Measurements from ENCODE around the gene IL27RA.
"Not testable (repeated sequence)": the region's sequence is repeated elsewhere in the genome, so short reads cannot be mapped to it uniquely, and the experiment has no call there.

IL27RA gene

DNA sequence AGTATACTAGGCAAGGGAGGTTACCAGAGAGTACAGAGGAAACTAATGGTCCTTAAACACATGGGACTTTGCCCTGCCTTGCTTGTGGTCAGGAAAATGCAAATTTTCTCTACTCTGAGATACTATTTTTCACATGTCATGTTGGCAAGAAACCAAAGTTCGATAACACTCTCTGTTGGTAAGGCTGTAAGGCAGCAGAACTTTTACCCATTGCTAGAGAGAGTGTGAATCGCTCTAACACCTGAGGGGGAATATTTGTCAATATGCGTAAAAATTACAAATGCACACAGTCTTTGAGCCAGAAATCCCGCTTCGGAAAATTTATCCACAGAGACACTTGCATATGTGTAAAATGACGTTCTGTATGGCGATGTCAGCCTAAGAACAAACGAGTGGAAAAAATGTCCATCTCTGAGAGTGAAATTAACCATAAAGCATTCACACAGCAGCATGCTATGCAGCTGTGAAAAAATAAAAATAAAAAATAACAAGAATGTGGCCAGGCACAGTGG lies 16.0 kb upstream of the IL27RA start:
- Histone ChIP-seq H3K79me2 (ENCODE audit: control insufficient read depth, insufficient read depth, low read length, unreplicated experiment) (no peaks in the 10 kb centered on the region), H3K27ac (ENCODE audit: low read depth, low read length) (no peak overlapping the region), H2AFZ (ENCODE audit: low read length, unreplicated experiment) (no peak overlapping the region), H3K4me1 (ENCODE audit: control insufficient read depth, insufficient read depth, low read length, unreplicated experiment) (no peaks in the 10 kb centered on the region), H3K36me3 (ENCODE audit: insufficient read depth, low read length) (no peaks in the 10 kb centered on the region), H3K27me3 (ENCODE audit: insufficient read depth, low read length) (no peaks in the 10 kb centered on the region), H3K4me3 (ENCODE audit: low read depth, low read length) (no peak overlapping the region)

DNA sequence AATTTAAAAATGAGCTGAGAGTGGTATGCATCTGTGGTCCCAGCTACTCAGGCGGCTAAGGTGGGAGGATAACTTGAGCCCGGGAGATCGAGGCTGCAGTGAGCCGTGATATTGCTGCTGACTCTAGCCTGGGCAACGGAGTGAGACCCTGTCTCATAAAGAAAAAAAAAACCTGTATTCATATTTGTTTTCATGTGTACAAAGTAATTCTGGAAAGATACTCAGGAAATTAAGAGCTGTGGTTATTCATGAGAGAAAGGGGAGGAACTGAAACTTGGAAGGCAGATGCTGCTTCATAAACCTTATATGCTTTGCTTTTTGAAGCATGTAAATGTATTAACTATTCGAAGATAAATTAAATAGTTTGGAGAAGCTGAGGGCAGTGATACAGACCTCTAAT lies 12.5 kb upstream of the IL27RA start:
- no peaks in the 10 kb centered on the region for H3K36me3 ChIP-seq (ENCODE audit: insufficient read depth, low read length)
- no peak overlapping the region for H2AFZ ChIP-seq (ENCODE audit: low read length, unreplicated experiment)
- no peak overlapping the region for H3K27ac ChIP-seq (ENCODE audit: low read depth, low read length)
- H3K4me1 ChIP-seq (ENCODE audit: control insufficient read depth, insufficient read depth, low read length, unreplicated experiment), result no peaks in the 10 kb centered on the region
- H3K4me3 ChIP-seq (ENCODE audit: low read depth, low read length), result no peak overlapping the region
- H3K79me2 ChIP-seq (ENCODE audit: control insufficient read depth, insufficient read depth, low read length, unreplicated experiment), result no peaks in the 10 kb centered on the region
- H3K27me3 ChIP-seq (ENCODE audit: insufficient read depth, low read length), result no peaks in the 10 kb centered on the region

DNA sequence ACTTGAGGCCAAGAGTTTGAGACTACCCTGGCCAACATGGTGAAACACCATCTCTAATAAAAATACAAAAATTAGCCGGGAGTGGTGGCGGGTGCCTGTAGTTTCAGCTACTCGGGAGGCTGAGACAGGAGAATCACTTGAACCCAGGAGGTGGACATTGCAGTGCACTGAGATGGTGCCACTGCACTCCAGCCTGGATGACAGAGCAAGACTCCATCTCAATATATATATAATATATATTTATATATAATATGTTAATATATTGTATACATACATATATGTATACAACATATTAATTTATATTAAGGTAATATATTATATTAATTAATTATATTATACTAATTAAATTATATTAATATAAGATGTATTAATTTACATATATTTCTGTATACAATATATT lies 11.8 kb upstream of the IL27RA start:
- H3K4me1 ChIP-seq (ENCODE audit: control insufficient read depth, insufficient read depth, low read length, unreplicated experiment); H3K27me3 ChIP-seq (ENCODE audit: insufficient read depth, low read length); H3K4me3 ChIP-seq (ENCODE audit: low read depth, low read length); H3K36me3 ChIP-seq (ENCODE audit: insufficient read depth, low read length); H3K79me2 ChIP-seq (ENCODE audit: control insufficient read depth, insufficient read depth, low read length, unreplicated experiment); H3K27ac ChIP-seq (ENCODE audit: low read depth, low read length); H2AFZ ChIP-seq (ENCODE audit: low read length, unreplicated experiment): not testable (repeated sequence)

DNA sequence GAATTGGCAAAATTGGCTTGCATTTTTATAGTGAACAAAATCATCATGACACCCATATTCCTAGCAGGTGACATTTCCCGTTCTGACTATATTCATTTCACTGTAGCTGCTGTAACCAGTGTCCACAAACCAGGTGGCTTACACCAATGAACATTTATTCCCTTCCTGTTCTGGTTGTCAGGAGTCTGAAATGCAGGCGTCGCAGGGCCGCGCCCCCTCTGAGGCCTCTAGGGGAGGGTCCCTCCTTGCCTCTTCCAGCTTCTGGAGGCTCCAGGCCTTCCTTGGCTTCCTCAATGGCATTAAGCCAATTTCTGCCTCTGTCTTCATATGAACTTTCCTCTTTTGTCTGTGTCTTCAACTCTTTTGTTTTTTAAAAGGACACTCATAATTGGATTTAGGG lies 10.1 kb upstream of the IL27RA start:
- Histone ChIP-seq H2AFZ (ENCODE audit: low read length, unreplicated experiment) (no peak overlapping the region), H3K27ac (ENCODE audit: low read depth, low read length) (no peak overlapping the region)

DNA sequence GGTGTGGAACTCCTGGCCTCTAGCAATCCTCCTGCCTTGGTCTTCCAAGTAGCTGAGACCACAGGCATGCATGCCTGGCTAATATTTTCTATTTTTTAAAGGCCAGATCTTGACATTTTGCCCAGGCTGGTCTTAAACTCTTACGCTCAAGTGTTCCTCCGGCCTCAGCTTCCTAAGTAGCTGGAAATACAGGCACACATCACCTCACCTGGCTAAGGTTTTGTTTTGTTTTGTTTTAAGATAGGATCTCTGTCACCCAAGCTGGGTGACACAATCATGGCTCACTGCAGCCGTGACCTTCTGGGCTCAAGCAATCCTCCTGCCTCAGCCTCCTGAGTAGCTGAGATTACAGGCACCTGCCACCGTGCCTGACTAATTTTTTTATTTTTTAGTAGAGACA lies 9.1 kb upstream of the IL27RA start:
- H2AFZ ChIP-seq (ENCODE audit: low read length, unreplicated experiment), result no peak overlapping the region

More for the DNA sequence above, 10.1 kb upstream of the IL27RA start:
- no peaks in the 10 kb centered on the region for H3K36me3 ChIP-seq (ENCODE audit: insufficient read depth, low read length)
- no peaks in the 10 kb centered on the region for H3K27me3 ChIP-seq (ENCODE audit: insufficient read depth, low read length)
- H3K79me2 ChIP-seq (ENCODE audit: control insufficient read depth, insufficient read depth, low read length, unreplicated experiment), result no peaks in the 10 kb centered on the region
- no peaks in the 10 kb centered on the region for H3K4me1 ChIP-seq (ENCODE audit: control insufficient read depth, insufficient read depth, low read length, unreplicated experiment)
- no peak overlapping the region for H3K4me3 ChIP-seq (ENCODE audit: low read depth, low read length)

DNA sequence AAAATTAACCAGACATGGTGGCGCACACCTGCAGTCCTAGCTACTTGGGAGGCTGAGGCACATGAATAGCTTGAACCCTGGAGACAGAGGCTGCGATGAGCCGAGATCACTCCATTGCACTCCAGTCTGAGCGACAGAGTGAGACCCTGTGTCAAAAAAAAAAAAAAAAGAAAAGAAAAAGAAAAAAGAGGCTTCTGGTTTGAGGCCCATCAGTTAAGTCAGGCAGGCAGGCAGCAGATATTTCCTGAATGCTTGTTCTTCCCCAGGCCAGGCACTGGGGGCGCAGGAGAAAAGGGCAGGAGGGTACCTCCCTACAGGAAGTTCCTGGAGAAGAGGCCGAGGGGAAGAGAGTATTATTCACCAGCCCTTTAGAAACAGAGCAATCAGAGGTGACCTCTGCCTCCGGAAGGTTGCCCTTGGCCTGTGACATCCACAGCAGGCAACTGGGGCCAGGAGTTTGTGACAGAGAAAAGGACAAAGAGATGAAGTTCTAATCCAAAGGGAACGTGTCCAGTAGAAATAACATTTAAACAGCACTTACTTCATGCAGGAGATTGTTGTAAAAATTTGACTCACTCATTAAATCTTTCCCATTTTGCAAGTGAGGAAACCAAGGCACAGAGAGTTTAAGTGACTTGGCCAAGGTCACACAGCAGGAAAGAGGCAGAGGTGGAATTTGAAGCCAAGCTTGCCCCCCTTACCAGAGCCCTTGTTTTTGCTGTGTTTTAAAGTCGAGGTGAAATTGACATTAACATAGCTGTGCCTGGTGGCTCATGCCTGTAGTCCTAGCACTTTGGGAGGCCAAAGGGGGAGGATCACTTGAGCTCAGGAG lies 7.9 kb upstream of the IL27RA start:
- no peak overlapping the region for H3K27ac ChIP-seq (ENCODE audit: low read depth, low read length)
- H3K27me3 ChIP-seq (ENCODE audit: insufficient read depth, low read length), result no peaks in the 10 kb centered on the region
- no peak overlapping the region for H2AFZ ChIP-seq (ENCODE audit: low read length, unreplicated experiment)
- H3K4me1 ChIP-seq (ENCODE audit: control insufficient read depth, insufficient read depth, low read length, unreplicated experiment), result no peaks in the 10 kb centered on the region
- H3K36me3 ChIP-seq (ENCODE audit: insufficient read depth, low read length), result no peaks in the 10 kb centered on the region
- H3K79me2 ChIP-seq (ENCODE audit: control insufficient read depth, insufficient read depth, low read length, unreplicated experiment), result no peaks in the 10 kb centered on the region
- H3K4me3 ChIP-seq (ENCODE audit: low read depth, low read length), result no peak overlapping the region

More for the DNA sequence above, 9.1 kb upstream of the IL27RA start:
- Histone ChIP-seq H3K4me3 (ENCODE audit: low read depth, low read length) (no peak overlapping the region), H3K27ac (ENCODE audit: low read depth, low read length) (no peak overlapping the region), H3K27me3 (ENCODE audit: insufficient read depth, low read length) (no peaks in the 10 kb centered on the region), H3K79me2 (ENCODE audit: control insufficient read depth, insufficient read depth, low read length, unreplicated experiment) (no peaks in the 10 kb centered on the region), H3K4me1 (ENCODE audit: control insufficient read depth, insufficient read depth, low read length, unreplicated experiment) (no peaks in the 10 kb centered on the region), H3K36me3 (ENCODE audit: insufficient read depth, low read length) (no peaks in the 10 kb centered on the region)

DNA sequence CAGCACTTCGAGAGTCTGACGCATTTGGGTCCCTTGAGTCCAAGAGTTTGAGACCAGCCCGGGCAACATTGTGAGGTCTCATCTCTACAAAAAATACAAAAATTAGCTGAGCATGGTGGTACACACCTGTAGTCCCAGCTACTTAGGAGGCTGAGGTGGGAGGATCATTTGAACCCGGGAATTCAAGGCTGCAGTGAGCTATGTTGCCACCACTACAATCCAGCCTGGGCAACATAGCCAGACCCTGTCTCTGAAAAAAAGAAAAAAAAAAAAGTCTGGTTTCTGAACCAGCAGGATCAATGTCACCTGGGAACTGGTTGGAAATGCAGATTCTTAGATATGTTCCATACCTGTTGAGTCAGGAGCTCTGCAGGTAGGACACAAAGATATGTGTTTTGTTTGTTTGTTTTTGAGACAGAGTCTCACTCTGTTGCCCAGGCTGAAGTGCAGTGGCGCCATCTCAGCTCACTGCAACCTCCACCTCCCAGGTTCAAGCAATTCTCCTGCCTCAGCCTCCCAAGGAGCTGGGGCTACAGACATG lies 4.8 kb upstream of the IL27RA start:
- H3K4me3 ChIP-seq (ENCODE audit: low read depth, low read length); H3K79me2 ChIP-seq (ENCODE audit: control insufficient read depth, insufficient read depth, low read length, unreplicated experiment); H3K27me3 ChIP-seq (ENCODE audit: insufficient read depth, low read length); H3K4me1 ChIP-seq (ENCODE audit: control insufficient read depth, insufficient read depth, low read length, unreplicated experiment); H2AFZ ChIP-seq (ENCODE audit: low read length, unreplicated experiment); H3K27ac ChIP-seq (ENCODE audit: low read depth, low read length); H3K36me3 ChIP-seq (ENCODE audit: insufficient read depth, low read length): not testable (repeated sequence)

DNA sequence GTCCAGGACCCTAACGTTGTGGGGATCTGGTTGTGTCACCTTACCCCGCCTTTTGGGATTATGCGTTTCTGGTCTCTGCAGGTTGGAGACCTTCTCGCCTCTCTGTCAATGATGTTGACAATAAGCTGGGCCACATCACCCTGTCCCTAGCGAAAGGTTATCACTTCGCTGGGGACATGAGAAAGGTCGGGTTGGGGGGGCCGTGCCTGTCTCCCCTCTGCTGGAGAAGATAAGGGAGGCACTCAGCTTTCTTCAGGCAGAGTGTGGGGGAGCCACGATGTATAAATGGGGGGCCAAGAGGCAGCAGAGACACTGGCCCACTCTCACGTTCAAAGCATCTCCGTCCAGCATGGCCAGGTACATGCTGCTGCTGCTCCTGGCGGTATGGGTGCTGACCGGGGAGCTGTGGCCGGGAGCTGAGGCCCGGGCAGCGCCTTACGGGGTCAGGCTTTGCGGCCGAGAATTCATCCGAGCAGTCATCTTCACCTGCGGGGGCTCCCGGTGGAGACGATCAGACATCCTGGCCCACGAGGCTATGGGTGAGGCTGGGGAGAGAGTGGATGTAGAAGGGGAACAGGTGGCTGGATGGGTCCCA lies 3.6 kb upstream of the IL27RA start, which contains the start of gene RLN3:
Gene RLN3 (plus strand): TSS at position 293 of the 595 bp plus-strand sequence. CDS start 57 bp downstream, at position 350.
- Histone ChIP-seq H3K79me2 (ENCODE audit: control insufficient read depth, insufficient read depth, low read length, unreplicated experiment) (no peaks in the 10 kb centered on the region), H3K4me1 (ENCODE audit: control insufficient read depth, insufficient read depth, low read length, unreplicated experiment) (no peaks in the 10 kb centered on the region), H3K36me3 (ENCODE audit: insufficient read depth, low read length) (no peaks in the 10 kb centered on the region), H2AFZ (ENCODE audit: low read length, unreplicated experiment) (no peak within 1 kb of the TSS), H3K4me3 (ENCODE audit: low read depth, low read length) (no peak within 1 kb of the TSS), H3K27ac (ENCODE audit: low read depth, low read length) (no peak within 1 kb of the TSS), H3K27me3 (ENCODE audit: insufficient read depth, low read length) (no peaks in the 10 kb centered on the region)

DNA sequence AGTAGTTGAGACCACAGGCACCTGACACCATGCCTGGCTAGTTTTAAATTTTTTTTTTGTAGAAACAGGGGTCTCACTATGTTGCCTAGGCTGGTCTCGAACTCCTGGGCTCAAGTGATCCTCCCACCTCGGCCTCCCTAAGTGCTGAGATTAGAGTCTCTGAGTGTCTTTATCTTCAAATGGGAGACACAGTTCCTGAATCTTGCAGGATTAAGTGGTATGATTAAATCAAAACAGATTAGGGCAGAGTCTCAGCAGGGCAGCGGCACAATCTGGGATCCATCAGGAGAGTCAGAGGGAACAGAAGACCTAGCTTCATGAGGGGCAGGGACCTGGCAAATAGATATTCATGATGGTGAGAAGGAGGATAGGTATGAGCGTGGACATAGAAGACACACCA lies 2.7 kb upstream of the IL27RA start:
- Histone ChIP-seq H3K79me2 (ENCODE audit: control insufficient read depth, insufficient read depth, low read length, unreplicated experiment) (no peaks in the 10 kb centered on the region), H3K4me1 (ENCODE audit: control insufficient read depth, insufficient read depth, low read length, unreplicated experiment) (no peaks in the 10 kb centered on the region), H3K27ac (ENCODE audit: low read depth, low read length) (no peak overlapping the region), H3K27me3 (ENCODE audit: insufficient read depth, low read length) (no peaks in the 10 kb centered on the region), H3K4me3 (ENCODE audit: low read depth, low read length) (no peak overlapping the region), H2AFZ (ENCODE audit: low read length, unreplicated experiment) (no peak overlapping the region), H3K36me3 (ENCODE audit: insufficient read depth, low read length) (no peaks in the 10 kb centered on the region)

DNA sequence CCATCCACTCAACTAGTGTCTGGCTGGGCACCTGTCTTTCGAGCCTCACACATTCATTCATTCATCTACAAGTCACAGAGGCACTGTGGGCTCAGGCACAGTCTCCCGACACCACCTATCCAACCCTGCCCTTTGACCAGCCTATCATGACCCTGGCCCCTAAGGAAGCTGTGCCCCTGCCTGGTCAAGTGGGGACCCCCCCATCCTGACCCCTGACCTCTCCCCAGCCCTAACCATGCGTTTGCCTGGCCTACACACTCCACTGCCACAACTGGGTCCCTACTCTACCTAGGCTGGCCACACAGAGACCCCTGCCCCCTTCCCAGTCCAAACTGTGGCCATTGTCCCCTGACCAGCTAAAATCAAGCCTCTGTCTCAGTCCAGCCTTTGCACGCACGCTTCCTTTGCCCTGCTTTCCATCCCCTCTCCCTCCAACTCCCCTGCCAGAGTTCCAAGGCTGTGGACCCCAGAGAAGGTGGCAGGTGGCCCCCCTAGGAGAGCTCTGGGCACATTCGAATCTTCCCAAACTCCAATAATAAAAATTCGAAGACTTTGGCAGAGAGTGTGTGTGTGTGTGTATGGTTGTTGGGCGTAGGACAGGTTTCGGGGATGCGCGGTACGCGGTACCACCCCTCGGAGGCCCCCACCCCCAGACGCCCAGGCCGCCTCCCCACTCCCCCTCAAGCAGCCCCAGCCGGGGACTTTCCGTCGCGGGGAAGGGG lies 404 bp upstream of the IL27RA start:
- no peak overlapping the region for H2AFZ ChIP-seq (ENCODE audit: low read length, unreplicated experiment)
- no peaks in the 10 kb centered on the region for H3K36me3 ChIP-seq (ENCODE audit: insufficient read depth, low read length)
- H3K27ac ChIP-seq (ENCODE audit: low read depth, low read length), result no peak overlapping the region
- no peaks in the 10 kb centered on the region for H3K79me2 ChIP-seq (ENCODE audit: control insufficient read depth, insufficient read depth, low read length, unreplicated experiment)
- H3K4me1 ChIP-seq (ENCODE audit: control insufficient read depth, insufficient read depth, low read length, unreplicated experiment), result no peaks in the 10 kb centered on the region
- H3K27me3 ChIP-seq (ENCODE audit: insufficient read depth, low read length), result no peaks in the 10 kb centered on the region
- H3K4me3 ChIP-seq (ENCODE audit: low read depth, low read length), result peak overlapping the region; percentile 80
